GM21423 (cell line): ENCODE data around the gene CCDC107.
"Not testable (repeated sequence)": the region's sequence is repeated elsewhere in the genome, so short reads cannot be mapped to it uniquely, and the experiment has no call there.

ENCODE experiments used
- ATAC-seq: cut with Tn5 transposase; IDR thresholded peaks from one replicate; pipeline ENCODE4 v1.9.1; 2021; ENCODE audit warnings: mild to moderate bottlenecking, moderate library complexity; ENCODE audit not compliant: unreplicated experiment

The CCDC107 gene

GRCh38 chr9:35637427-35637955 is 20.6 kb upstream of the CCDC107 start:
- ATAC-seq, result not testable (repeated sequence)

DNA sequence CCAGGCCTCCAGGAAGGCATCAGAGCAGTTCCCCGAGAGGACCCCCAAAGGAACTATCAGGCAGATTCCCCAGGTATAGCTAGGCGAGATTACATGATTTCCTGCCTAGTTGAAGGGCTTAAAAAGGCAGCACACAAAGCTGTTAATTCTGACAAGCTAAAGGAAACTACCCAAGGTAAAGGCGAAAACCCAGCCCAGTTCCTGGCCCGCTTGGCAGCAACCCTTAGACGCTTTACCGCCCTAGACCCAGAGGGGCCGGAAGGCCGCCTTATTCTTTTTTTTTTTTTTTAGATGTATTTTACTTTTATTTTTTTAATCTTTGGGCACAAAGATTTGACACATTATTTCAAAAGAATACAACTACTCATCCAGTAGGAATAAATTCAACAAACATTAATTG is 19.3 kb upstream of the CCDC107 start:
- not testable (repeated sequence) for ATAC-seq

- ATAC-seq, result not testable (repeated sequence)
Observed at GRCh38 chr9:35639225-35639624, 18.9 kb upstream of the CCDC107 start.

GRCh38 chr9:35639631-35640030 is 18.5 kb upstream of the CCDC107 start:
- no peak for ATAC-seq

DNA sequence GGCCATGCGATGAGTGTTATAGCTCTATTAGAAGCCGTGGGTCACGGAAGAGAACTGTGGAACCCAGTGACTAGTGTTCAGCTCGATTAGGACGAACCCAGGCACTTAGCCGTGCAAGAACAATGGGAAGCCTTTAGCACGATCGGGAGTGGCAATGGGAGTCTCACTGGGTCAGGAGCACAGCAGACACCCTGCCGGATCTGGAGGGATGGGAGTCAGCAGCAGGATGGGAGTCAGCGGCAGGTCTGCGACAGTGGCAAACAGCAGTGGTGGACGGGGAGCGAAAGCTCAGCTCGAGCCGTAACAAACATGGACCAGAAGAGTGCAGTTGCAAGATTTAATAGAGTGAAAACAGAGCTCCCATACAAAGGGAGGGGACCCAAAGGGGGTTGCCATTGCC is 17.7 kb upstream of the CCDC107 start:
- not testable (repeated sequence) for ATAC-seq

DNA sequence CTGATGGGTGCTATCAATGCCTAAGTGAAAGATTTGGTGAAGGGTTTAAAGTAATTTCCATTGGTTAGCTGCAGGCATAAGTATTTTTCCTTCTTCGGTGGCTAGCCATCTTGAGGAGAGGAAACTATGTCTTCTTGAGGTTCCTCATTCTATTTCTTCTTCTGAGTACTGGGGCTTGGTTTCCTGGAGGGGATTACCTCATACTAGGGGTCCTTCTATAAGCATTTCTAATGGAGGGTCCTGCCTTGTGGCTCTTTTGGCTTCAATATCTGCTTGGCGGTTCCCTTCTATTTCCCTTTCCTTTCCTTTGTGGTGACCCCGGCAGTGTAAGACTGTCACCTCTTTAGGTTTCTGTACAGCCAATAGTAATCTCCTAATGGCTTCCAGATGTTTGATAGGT is 16.6 kb upstream of the CCDC107 start:
- not testable (repeated sequence) for ATAC-seq

DNA sequence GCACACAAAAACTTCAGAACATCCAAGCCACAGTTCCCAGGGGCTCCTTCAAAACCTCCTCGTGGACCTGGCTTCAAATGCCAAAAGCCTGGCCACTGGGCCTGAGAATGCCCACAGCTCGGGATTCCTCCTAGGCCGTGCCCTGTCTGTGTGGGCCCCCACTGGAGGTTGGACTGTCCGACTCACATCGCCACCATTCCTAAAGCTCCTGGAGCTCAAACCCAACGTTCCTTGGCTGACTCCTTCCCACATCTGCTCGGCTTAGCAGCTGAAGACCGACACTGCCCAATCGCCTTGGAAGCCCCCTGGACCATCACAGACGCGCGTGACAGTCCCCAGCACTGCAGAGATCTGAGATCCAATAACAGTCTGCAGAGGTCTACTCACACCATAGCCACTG is 15.0 kb upstream of the CCDC107 start:
- ATAC-seq, result no peak

GRCh38 chr9:35645736-35646135 is 12.4 kb upstream of the CCDC107 start:
- not testable (repeated sequence) for ATAC-seq

GRCh38 chr9:35646153-35646532 is 11.9 kb upstream of the CCDC107 start:
- ATAC-seq, result no peak

DNA sequence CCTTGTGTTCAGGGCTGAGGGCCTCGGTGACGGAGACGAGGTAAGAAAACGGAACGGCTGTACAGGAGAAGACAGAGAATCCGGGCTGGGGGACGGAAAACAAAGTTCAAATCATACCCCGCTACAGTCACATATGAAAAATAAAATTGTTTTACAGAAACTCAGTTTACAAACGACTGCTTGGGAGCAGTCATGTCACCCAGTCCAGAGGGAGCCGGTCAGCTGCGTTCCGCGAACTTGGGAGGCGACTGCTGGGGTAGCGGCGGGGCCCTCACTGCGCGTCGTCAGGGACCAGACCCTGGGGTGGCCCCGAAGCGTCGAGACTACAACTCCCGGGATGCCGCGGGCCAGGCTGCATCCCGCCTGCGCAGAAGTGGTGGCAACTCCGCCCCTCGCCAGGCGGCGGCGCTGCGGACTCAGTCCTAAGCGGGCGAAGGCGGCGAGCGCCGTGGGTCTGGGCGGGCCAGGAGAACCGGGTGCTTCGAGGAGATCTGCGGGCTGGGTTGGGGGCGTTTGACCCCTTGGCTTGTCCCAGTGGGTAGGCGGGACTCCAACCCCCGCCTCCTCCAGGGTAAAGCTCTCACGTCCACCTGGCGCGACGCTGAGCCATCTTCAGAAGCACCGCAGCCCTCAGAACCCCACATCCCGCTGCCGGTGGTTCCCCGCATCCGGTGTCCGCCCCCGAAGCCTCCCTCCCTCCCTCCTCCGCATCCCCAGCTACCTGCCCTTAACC is 11.4 kb upstream of the CCDC107 start:
- ATAC-seq, result peak; percentile 78

- no peak for ATAC-seq
Observed at GRCh38 chr9:35649431-35650340, 8.4 kb upstream of the CCDC107 start.

- ATAC-seq, result no peak
Observed at GRCh38 chr9:35650341-35651158, 7.5 kb upstream of the CCDC107 start, which contains the start of gene SIT1. TSS of gene SIT1 (minus strand) at chr9:35650931. CDS start at chr9:35650853, 78 bp downstream.

GRCh38 chr9:35651956-35652828 is 5.9 kb upstream of the CCDC107 start:
- ATAC-seq, result no peak

GRCh38 chr9:35652829-35653209 is 5.3 kb upstream of the CCDC107 start:
- ATAC-seq, result no peak

- no peak for ATAC-seq
Observed at GRCh38 chr9:35653611-35654010, 4.5 kb upstream of the CCDC107 start.

- no peak for ATAC-seq
Observed at GRCh38 chr9:35656348-35656747, 1.7 kb upstream of the CCDC107 start.

- no peak for ATAC-seq
Observed at GRCh38 chr9:35656831-35657545, 1.1 kb upstream of the CCDC107 start.

DNA sequence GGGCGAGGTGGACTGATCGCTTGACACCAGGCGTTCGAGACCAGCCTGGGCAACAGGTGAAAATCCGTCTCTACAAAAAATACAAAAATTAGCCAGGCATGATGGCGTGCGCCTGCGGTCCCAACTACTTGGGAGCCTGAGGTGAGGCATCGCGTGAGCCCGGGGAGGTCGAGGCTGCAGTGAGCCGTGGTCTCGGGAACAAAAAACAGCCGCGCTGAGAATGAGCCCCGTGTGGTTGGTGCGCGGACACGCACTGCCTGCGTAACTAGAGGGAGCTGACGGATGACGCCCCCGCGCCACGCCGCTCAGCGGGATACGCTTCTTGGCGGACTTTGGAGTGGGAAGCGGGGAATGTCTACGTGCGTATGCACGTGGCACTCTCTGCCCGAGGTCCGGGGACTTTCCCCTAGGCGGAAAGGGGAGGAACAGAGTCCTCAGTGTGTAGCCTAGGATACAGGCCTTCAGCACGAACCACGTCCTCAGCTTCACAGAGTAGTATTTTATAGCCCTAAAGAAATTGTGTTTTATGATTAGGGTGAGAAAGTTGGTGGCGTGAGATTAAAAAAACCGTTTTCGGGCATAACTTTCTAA is 451 bp upstream of the CCDC107 start, which contains the start of gene RMRP:
Gene RMRP (minus strand): TSS at position 474 of the 591 bp plus-strand sequence.
- peak; percentile 84 for ATAC-seq

- ATAC-seq, result no peak
Observed at GRCh38 chr9:35658968-35659220, 802 bp downstream of the CCDC107 start.
